Endothelial cell (in vitro differentiated cells): ENCODE measurements around the gene KIF24. TPM values are rescaled to one million over a fixed set of nuclear protein-coding genes. Genes with fewer than 3 reads are reported as not detected.
"Not testable (repeated sequence)": the region's sequence is repeated elsewhere in the genome, so short reads cannot be mapped to it uniquely, and the experiment has no call there.

Experiments
- DNase-seq: peaks from one replicate; pipeline ENCODE4 v3.0.0; 2021; ENCODE audit warnings: low spot score
- H3K27ac Mint-ChIP-seq: one replicate; pipeline ENCODE4 v1.8.0; 2021; ENCODE audit warnings: mixed read lengths, inconsistent platforms; ENCODE audit not compliant: unreplicated experiment
- H3K27me3 Mint-ChIP-seq: one replicate; pipeline ENCODE4 v1.8.0; 2021; ENCODE audit warnings: mild to moderate bottlenecking, moderate library complexity, mixed read lengths, inconsistent platforms; ENCODE audit not compliant: unreplicated experiment
- H3K36me3 Mint-ChIP-seq: one replicate; pipeline ENCODE4 v1.8.0; 2021; ENCODE audit warnings: mild to moderate bottlenecking, low read depth, mixed read lengths, inconsistent platforms; ENCODE audit not compliant: unreplicated experiment
- H3K4me1 Mint-ChIP-seq: one replicate; pipeline ENCODE4 v1.8.0; 2021; ENCODE audit warnings: mild to moderate bottlenecking, mixed read lengths, inconsistent platforms; ENCODE audit not compliant: unreplicated experiment
- H3K4me3 Mint-ChIP-seq: one replicate; pipeline ENCODE4 v1.8.0; 2021; ENCODE audit warnings: mild to moderate bottlenecking, mixed read lengths, inconsistent platforms; ENCODE audit not compliant: unreplicated experiment
- H3K9me3 Mint-ChIP-seq: one replicate; pipeline ENCODE4 v1.8.0; 2021; ENCODE audit warnings: mixed read lengths, inconsistent platforms; ENCODE audit not compliant: unreplicated experiment
- CTCF ChIP-seq: fragments of 200-600 bp; sonication (generic); IDR thresholded peaks from one replicate; pipeline ENCODE4 v1.5.0; 2021; ENCODE audit warnings: antibody characterized with exemption; ENCODE audit not compliant: unreplicated experiment
- total RNA-seq: library from RNA; stranded (reverse); fragmentation: NEBNext Ultra II Directional; extraction: Animal tissue kit (Norgen Biotek cat#: 25700); gene quantifications from one replicate; pipeline ENCODE4 v1.2.1, GENCODE V29; 2021; ENCODE audit not compliant: unreplicated experiment

The KIF24 gene
- total RNA-seq, 1 donor from 2014 or later: 2.2 TPM

- no peak for DNase-seq
- Mint-ChIP-seq H3K27ac (no peak overlapping the region), H3K4me3 (no peak overlapping the region), H3K9me3 (no peaks in the 10 kb centered on the region), H3K27me3 (peaks cover 2% of the 10 kb centered on the region), H3K36me3 (peaks cover 6% of the 10 kb centered on the region), H3K4me1 (peaks cover 23% of the 10 kb centered on the region)
- TF ChIP-seq CTCF: no peak
These were observed 9.8 kb upstream of the KIF24 start for GRCh38 chr9:34338665-34339385.

GRCh38 chr9:34338079-34338478, 9.0 kb upstream of the KIF24 start:
- peaks cover 23% of the 10 kb centered on the region for H3K4me1 Mint-ChIP-seq
- not testable (repeated sequence) for H3K27me3 Mint-ChIP-seq, DNase-seq, H3K36me3 Mint-ChIP-seq, H3K27ac Mint-ChIP-seq, H3K4me3 Mint-ChIP-seq, H3K9me3 Mint-ChIP-seq

- DNase-seq: no peak
- Mint-ChIP-seq H3K4me1 (peaks cover 22% of the 10 kb centered on the region), H3K27ac (no peak overlapping the region), H3K27me3 (peaks cover 2% of the 10 kb centered on the region), H3K9me3 (no peaks in the 10 kb centered on the region), H3K4me3 (no peak overlapping the region), H3K36me3 (peaks cover 6% of the 10 kb centered on the region)
- no peak for TF ChIP-seq CTCF
These were observed 8.3 kb upstream of the KIF24 start for GRCh38 chr9:34337403-34337802.

GRCh38 chr9:34335376-34335775, 6.3 kb upstream of the KIF24 start:
- Mint-ChIP-seq H3K4me1 (peaks cover 14% of the 10 kb centered on the region), H3K9me3 (no peaks in the 10 kb centered on the region), H3K36me3 (peaks cover 4% of the 10 kb centered on the region), H3K27ac (no peak overlapping the region), H3K27me3 (peaks cover 3% of the 10 kb centered on the region), H3K4me3 (no peak overlapping the region)
- no peak for TF ChIP-seq CTCF
- DNase-seq: no peak

GRCh38 chr9:34334916-34335315, 5.8 kb upstream of the KIF24 start:
- Mint-ChIP-seq H3K27me3 (peaks cover 7% of the 10 kb centered on the region), H3K27ac (no peak overlapping the region), H3K4me3 (no peak overlapping the region), H3K36me3 (no peaks in the 10 kb centered on the region), H3K4me1 (peaks cover 14% of the 10 kb centered on the region), H3K9me3 (no peaks in the 10 kb centered on the region)
- TF ChIP-seq CTCF: no peak
- DNase-seq: no peak
